ENCODE results near the gene SCN4B.

The SCN4B gene

GRCh38 chr11:118174006-118174567 is 21.5 kb upstream of the SCN4B start:
- DNase-seq (ENCODE audit: low read depth in 2 of 2): no peak

GRCh38 chr11:118172356-118172755 is 19.7 kb upstream of the SCN4B start:
- no peak for DNase-seq (ENCODE audit: low read depth in 2 of 2)

- peak; percentile 65 to 67 for DNase-seq (ENCODE audit: low read depth in 2 of 2)
Observed at GRCh38 chr11:118171269-118172062, 18.8 kb upstream of the SCN4B start.

DNA sequence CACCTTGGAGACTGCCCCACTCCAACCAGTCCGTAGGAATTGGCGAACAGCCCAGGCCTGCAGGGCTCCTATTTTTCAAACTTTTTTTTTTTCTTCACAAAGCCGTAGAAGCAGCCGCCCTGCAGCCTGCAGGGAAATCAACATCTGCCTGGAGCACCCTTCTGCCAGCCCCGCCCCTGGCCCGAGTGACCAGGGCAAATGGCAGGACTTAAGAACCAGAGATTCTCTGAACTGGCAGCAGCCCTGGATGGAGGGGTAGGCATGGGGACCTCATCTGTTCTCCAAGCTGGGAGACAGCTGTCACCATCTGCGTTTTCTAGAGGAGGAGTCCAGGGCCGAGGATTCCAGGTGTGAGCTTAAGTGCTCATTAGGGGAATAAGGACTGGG is 18.3 kb upstream of the SCN4B start:
- DNase-seq (ENCODE audit: low read depth in 2 of 2): no peak

DNA sequence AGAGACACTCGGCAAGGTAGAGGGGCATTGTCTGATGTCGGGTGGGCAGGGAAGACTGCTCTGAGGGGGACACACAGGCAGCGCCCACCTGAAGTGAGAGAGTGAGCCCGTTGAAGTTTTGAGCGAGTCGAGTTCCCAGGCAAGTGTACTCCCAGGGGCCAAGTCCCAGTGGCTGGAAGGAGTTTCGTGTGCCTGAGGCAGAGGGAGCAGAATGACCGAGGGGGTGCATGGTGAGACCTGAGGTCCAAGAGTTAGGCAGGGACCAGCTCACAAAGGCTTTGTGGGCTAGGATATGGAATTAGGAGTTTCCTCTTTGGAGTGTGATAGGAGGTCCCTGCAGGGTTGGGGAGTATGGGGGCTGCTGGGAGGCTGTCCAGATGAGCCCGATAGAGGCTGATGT is 17.6 kb upstream of the SCN4B start:
- no peak for DNase-seq (ENCODE audit: low read depth in 2 of 2)

DNA sequence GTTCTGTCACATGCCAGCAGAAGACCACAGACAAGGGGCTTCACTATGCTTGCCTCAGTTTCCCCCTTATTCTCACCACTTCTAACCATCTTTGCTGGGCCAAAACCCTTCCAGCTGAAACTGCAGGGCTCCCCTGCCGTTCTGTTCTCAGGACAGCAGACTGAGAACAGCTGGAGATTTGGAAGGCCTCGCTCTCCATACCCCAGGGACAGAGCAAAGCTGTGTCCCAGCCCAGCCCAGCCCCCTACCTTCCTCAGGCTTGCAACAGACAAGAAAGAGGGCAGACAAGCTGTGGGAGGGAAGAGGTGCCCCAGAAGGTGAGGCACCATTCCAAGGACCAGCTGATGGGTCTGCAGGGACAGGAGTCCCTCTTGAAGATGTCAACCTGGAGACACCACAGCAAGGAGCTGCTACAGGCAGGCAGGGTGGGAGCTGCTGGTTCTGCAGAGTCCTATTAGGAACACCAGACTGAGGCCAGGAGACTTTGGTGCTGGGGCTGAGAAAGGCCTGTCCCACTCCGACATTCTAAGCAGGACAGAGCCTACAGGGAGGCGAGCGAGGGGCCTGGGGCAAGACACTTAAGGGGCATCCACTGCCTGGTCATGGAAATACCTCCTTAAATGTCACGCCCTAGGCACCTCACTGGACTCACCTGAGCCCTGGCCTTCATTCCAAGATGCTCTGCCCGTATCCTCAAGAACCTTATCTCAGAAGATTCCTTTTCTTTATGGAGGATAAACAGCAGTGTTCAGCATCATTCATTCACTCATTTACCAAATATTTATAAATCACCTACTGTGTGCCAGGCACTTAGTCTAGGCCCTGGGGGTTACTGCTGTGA is 16.9 kb upstream of the SCN4B start:
- DNase-seq (ENCODE audit: low read depth in 2 of 2): no peak

DNA sequence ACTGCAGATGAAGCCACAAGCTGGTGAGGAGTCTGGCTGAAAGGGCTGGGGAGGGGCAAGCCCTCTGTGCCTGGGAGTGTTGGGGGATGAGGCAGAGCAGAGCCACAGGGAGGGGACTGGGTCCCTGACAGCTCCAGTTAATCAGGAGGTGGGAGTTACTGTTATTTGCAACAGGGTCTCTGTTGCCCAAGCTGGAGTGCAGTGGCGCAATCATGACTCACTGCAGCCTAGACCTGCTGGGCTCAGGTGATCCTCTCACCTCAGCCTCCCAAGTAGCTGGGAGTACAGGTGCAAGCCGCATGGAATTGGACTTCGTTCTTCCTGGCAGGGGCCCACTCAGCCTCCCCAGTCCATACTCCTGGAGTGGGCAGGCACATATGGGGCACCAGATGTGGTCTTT is 16.1 kb upstream of the SCN4B start:
- DNase-seq (ENCODE audit: low read depth in 2 of 2): no peak

DNA sequence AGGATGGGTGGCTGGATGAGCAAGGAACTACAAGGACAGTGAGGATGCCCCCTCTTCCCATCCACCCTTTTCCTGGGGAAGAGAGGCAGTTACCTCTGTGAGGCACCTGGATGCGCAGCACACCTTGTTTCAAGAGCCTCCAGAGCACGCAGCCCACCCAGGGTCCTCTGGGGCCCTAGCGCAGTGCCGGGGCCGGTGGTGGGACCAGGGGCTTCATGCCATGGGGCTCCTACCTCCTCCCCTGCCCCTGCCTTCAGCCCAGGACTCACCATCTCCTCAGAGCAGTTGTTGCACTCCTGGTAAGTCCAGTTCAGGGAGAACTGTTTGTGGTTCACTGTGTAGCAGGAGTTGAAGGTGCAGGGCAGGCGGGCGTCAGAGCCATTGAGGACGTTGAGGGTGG is 15.7 kb upstream of the SCN4B start:
- no peak for DNase-seq (ENCODE audit: low read depth in 2 of 2)

DNA sequence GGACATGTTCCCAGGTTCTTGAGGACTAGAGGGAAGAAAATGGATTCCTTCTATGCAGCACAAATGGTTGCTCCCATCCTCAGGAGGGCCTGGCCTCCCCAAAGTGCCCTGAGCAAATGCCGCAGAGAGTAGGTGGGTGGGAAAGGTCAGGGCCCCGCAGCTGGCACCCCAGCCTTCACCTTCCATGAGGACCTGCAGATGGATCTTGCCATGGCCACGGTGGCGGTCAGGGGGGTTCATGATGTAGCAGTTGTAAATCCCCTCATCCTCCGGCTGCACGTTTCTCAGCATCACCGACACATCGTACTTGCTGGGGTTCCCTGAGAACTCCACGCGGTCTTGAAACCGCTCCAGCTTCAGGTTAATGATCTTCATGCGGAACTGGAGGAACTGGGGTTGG is 15.3 kb upstream of the SCN4B start:
- DNase-seq (ENCODE audit: low read depth in 2 of 2): no peak

DNA sequence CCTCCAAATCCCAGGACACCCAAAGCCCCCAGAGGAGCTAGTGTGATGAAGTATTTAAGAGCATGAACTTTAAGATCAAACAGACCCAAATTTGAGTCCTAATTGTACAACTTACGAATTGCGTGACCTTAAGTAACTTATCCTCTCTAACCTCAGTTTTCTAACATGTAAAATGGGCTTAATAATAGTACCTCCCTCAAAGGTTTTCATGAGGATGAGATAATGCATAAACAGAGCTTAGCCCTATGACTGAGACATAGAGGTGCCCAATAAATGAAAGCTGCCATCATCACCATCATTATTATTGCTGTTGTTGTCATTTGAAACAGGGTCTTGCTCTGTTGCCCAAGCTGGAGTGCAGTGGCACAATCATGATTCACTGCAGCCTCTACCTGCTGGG is 14.6 kb upstream of the SCN4B start:
- DNase-seq (ENCODE audit: low read depth in 2 of 2): no peak

- no peak for DNase-seq (ENCODE audit: low read depth in 2 of 2)
Observed at GRCh38 chr11:118166641-118167040, 14.0 kb upstream of the SCN4B start.

DNA sequence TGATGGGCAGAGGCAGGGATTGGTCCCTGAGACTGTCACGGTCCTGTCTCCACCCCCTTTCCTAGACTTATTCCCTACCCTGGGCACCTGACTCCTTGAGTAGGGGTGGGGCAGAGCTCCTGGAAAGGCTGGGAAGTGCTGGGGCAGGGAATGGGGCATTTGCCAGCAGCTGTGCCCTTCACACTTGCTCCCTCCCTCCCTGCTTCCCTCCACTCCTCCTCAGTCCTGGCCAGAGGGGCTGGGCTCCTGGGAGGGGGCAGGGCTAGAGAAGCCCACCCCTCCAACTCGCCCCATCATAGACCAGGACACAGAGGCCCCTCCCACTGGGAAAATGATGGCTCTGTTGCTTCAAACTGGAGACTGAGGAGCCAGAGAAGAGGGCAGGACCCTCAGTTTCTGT is 12.3 kb upstream of the SCN4B start:
- no peak for DNase-seq (ENCODE audit: low read depth in 2 of 2)

GRCh38 chr11:118163494-118163893 is 10.9 kb upstream of the SCN4B start:
- DNase-seq (ENCODE audit: low read depth in 2 of 2): no peak

DNA sequence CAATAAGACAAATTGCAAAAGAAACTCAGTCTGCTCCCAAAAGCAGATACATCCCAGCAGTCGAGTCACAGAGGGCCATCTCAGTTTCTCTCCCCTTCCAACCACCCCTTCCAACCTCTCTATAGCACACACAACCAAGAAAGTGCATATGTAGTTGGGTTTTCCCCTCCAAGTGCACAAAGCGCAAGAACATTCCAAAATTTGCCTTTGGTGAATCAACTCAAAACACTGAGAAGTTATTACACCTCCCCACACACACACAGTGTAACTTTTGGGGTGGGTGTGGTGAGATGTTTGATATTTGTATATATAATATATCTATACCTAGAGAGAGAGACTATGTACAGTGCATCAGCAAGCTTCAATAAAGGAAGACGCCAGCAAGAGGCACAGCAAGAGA is 10.2 kb upstream of the SCN4B start:
- no peak for DNase-seq (ENCODE audit: low read depth in 2 of 2)

DNA sequence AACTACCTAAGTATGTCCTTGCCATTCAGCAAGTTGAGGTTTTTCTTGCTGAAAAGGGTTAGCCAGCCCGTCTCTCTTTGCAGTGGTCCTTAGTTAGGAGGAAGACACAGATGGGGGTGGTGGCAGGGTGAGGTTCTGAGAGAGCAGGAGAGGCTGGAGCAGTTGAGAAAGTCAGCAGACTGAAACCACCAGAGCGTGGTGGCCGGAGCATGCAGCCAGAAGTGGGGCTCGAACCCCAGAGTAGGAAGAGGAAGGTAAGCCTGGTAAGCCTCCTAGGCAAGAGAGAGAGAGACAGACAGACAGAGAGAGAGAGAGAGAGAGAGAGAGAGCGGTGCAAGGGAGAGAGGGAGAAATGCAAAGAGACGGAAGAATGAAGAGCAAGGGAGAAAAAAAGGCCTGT is 9.2 kb upstream of the SCN4B start:
- DNase-seq (ENCODE audit: low read depth in 2 of 2): no peak

GRCh38 chr11:118157186-118157895 is 4.7 kb upstream of the SCN4B start:
- no peak for DNase-seq (ENCODE audit: low read depth in 2 of 2)

DNA sequence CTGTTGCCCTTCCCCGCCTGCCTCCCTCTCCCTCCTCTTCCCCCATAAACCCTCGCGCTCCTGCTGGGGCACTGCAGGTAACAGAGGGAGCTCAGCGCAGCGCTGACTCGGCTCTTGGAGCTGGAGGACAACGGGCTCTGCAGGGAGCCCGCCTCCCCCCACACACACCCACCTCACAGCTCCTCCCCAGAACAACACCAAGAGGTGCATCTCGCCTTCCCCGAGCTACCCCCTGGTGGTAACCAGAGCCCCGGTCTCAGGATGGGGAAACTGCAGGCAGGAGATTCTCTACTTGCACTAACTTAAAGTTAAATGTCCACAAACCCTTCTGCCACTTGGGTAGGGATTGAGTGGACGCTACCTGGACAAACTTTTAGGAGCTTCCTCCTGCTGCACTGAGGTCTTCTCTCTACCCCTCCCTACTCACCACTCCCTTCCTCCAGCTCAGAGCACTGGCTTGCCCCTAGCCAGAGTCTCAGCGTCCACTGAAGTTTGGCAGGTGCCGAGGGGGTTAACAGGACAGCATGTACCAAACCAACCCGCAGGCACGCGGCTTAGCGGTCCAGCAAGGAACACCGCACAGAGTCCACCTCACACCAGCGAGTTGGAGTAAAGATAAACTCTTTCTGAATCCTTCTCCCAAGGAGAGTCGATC is 4.0 kb upstream of the SCN4B start:
- no peak for DNase-seq (ENCODE audit: low read depth in 2 of 2)

- no peak for DNase-seq (ENCODE audit: low read depth in 2 of 2)
Observed at GRCh38 chr11:118155776-118156530, 3.3 kb upstream of the SCN4B start.

- no peak for DNase-seq (ENCODE audit: low read depth in 2 of 2)
Observed at GRCh38 chr11:118154641-118155040, 2.0 kb upstream of the SCN4B start.

DNA sequence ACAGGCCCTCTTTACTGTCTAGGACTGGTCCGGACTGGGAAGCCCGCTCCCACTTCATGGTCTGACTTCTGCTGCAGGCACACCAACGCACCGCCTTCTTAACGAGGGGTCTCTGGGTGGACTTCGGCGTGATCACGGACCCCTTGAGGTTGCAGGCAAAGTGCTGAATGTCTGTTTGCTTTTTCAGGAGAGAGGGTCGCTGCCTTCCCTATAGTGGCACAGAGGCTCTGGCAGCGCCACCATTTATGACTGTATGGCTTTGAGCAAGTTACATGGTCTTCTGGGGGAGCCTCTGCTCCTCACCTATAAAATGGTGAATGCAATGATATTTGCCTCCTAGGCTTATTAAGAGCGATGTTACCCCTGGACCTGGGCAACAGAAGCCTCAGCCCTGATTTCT is 1.4 kb upstream of the SCN4B start:
- DNase-seq (ENCODE audit: low read depth in 2 of 2): no peak

GRCh38 chr11:118153516-118153915 is 893 bp upstream of the SCN4B start:
- no peak for DNase-seq (ENCODE audit: low read depth in 2 of 2)
